ENCODE measurements around the gene HGFAC.

The HGFAC gene

DNA sequence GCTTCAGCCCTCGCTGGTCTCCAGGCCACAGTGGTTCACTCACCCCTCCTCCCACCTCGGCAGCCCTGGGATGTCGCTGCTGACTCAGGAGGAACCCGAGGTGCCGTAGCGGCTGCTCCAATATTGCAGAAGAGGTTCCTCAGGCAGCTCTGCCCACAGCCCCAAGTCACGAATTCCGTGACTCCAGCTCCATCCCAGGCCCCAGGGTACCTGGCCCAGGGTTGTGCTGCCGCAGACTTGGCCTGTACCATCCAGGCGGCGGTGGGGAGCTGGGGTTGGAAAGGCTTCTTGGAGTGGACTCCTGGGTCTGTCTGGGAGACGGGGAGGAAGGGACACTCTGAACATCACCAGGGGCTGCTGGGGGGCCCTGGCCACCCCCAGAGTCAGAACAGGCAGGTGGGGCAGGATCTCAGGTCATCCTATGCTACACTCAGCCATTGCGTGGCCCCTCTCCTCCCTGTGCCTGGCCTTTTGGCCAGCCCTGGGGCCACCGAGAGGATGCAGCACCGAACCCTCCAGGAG, 728 bp upstream of the HGFAC start:
- no peak for TF ChIP-seq CTCF (IDR thresholded peaks at IDR 0.05; ENCODE audit: control insufficient read depth, insufficient read depth, low read depth, low read length, missing control alignments)
- H3K4me3 ChIP-seq (ENCODE audit: control insufficient read depth, low read depth, low read length), result no peak overlapping the region
- DNase-seq (ENCODE audit: low read depth), result no peak

DNA sequence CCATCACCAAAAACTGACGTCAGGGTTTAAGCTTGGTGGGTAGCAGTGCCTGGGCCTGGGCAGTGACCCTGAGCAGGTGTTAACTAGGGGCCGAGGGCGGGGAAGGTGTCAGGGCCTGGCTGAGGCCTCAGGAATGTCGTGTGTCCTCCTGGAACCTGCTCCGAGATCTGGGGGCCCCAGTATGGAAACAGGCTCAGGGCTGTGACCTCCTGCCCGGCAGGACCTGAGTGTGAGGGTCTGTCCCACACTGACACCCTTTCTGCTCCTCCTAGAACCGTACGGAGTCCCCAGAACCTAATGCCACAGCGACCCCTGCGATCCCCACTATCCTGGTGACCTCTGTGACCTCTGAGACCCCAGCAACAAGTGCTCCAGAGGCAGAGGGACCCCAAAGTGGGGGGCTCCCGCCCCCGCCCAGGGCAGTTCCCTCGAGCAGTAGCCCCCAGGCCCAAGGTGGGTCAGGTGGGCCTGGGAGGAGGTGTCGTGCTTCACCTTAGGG, 741 bp downstream of the HGFAC start:
- no peak overlapping the region for H3K4me3 ChIP-seq (ENCODE audit: control insufficient read depth, low read depth, low read length)
- TF ChIP-seq CTCF (IDR thresholded peaks at IDR 0.05; ENCODE audit: control insufficient read depth, insufficient read depth, low read depth, low read length, missing control alignments), result no peak
- no peak for DNase-seq (ENCODE audit: low read depth)

GRCh38 chr4:3442959-3443749, 1.4 kb downstream of the HGFAC start:
- H3K4me3 ChIP-seq (ENCODE audit: control insufficient read depth, low read depth, low read length), result no peak overlapping the region
- TF ChIP-seq CTCF (IDR thresholded peaks at IDR 0.05; ENCODE audit: control insufficient read depth, insufficient read depth, low read depth, low read length, missing control alignments), result peak; percentile 90
- no peak for DNase-seq (ENCODE audit: low read depth)

GRCh38 chr4:3443750-3444309, 2.1 kb downstream of the HGFAC start:
- H3K4me3 ChIP-seq (ENCODE audit: control insufficient read depth, low read depth, low read length), result no peak overlapping the region
- no peak for DNase-seq (ENCODE audit: low read depth)
- no peak for TF ChIP-seq CTCF (IDR thresholded peaks at IDR 0.05; ENCODE audit: control insufficient read depth, insufficient read depth, low read depth, low read length, missing control alignments)

GRCh38 chr4:3444351-3445110, 2.8 kb downstream of the HGFAC start:
- H3K4me3 ChIP-seq (ENCODE audit: control insufficient read depth, low read depth, low read length), result no peak overlapping the region
- DNase-seq (ENCODE audit: low read depth), result no peak
- no peak for TF ChIP-seq CTCF (IDR thresholded peaks at IDR 0.05; ENCODE audit: control insufficient read depth, insufficient read depth, low read depth, low read length, missing control alignments)

DNA sequence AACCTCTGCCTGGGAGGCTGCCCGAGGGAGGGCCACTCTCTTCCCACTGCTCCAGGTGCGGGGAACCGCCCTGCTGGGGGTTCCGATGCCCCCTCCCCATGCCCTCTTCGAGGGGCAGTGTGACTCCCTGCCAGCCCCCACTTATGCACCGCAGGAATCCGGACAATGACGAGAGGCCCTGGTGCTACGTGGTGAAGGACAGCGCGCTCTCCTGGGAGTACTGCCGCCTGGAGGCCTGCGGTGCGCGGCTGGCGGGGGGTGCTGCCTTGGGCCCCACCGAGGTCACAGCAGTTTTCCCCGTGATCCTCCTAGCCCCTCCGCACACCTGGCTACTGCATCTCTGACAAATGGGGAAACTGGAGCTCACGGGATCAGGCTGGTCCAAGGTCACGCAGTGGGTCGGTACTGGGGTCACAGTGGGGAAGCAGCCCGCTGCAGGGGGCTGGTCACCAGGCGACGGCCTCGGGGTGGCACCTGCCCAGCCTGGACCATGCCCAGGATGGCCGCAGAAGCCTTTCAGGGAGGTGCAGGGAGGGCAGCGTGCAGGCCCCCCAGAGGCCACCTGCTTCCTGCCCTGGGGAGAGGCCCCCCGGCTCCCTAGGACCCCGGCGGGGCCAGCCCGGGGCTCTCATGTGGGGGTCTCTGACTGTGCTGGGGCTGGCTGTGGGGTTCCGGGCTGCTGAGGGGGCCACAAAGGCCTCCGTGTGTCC, 3.5 kb downstream of the HGFAC start:
- TF ChIP-seq CTCF (IDR thresholded peaks at IDR 0.05; ENCODE audit: control insufficient read depth, insufficient read depth, low read depth, low read length, missing control alignments), result no peak
- no peak for DNase-seq (ENCODE audit: low read depth)
- H3K4me3 ChIP-seq (ENCODE audit: control insufficient read depth, low read depth, low read length), result no peak overlapping the region
